ENCODE data around the gene EHMT1. TPM values are rescaled to one million over a fixed set of nuclear protein-coding genes. Genes with fewer than 3 reads are reported as not detected.

The EHMT1 gene
- total and polyA plus RNA-seq, 9 of the 15 experiments (the other 6 are each of a cell fraction or from before 2014, with no cell fraction given), result 2.2 to 76.0 (median 36.4) TPM

- TF ChIP-seq ZBTB26 (CRISPR knock-in tag; IDR thresholded peaks at IDR 0.05) (no peak), HDAC8 (tag; IDR thresholded peaks at IDR 0.05) (no peak), ZNF212 (CRISPR knock-in tag; IDR thresholded peaks at IDR 0.05) (no peak), GABPA (tag; conservative IDR thresholded peaks at IDR 0.05; ENCODE audit: low read depth) (no peak), ARID4B (CRISPR knock-in tag; IDR thresholded peaks at IDR 0.05) (no peak), THRAP3 (IDR thresholded peaks at IDR 0.05; ENCODE audit: borderline replicate concordance) (no peak), ZNF561 (CRISPR knock-in tag; conservative IDR thresholded peaks at IDR 0.05) (no peak), JUN (IDR thresholded peaks at IDR 0.05; ENCODE audit: borderline replicate concordance, low read depth, low read length) (no peak), JUN (CRISPR knock-in tag; IDR thresholded peaks at IDR 0.05; ENCODE audit: borderline replicate concordance) (no peak), TFE3 (CRISPR knock-in tag; IDR thresholded peaks at IDR 0.05) (no peak), CREBBP (IDR thresholded peaks at IDR 0.05; ENCODE audit: low read depth, low read length) (no peak), ATF6 (CRISPR knock-in tag; IDR thresholded peaks at IDR 0.05) (no peak), NCOA1 (IDR thresholded peaks at IDR 0.05; ENCODE audit: low read depth) (no peak), ZNF253 (CRISPR knock-in tag; conservative IDR thresholded peaks at IDR 0.05) (no peak), RAD51 (IDR thresholded peaks at IDR 0.05; ENCODE audit: borderline replicate concordance, low read depth) (no peak), SMARCC2 (IDR thresholded peaks at IDR 0.05; ENCODE audit: low read depth) (no peak), MYBL2 (IDR thresholded peaks at IDR 0.05; ENCODE audit: low read depth) (no peak), MYBL2 (CRISPR knock-in tag; IDR thresholded peaks at IDR 0.05; ENCODE audit: borderline replicate concordance) (no peak), CBX1 (IDR thresholded peaks at IDR 0.05; ENCODE audit: low read depth) (no peak)
Observed at GRCh38 chr9:137685035-137685740, 66.4 kb downstream of the EHMT1 start (continued).
